ENCODE measurements around the gene TNC.

DNA sequence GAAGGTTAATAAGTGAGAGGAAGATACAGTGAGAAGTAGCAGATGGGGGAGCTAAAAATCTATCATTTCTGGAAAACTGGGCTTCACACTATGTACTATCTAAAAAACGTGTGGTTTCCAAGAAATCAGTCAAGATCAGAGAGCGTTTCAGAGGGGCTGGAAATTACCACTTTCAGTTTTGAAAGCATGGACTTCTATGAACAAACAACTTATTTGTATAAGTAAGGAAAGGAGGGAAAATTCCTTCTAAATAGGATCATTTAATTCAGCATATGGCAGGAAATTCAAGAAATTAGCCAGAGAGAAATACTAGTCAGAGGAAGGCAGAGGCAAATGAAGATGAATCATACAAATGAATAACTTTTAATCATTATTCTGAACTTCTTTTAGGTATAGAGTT lies 11.3 kb downstream of the TNC start:
- TF ChIP-seq HDGF (IDR thresholded peaks at IDR 0.05; ENCODE audit: borderline replicate concordance) (no peak), BHLHE40 (IDR thresholded peaks at IDR 0.05; ENCODE audit: borderline replicate concordance) (no peak), ZNF384 (IDR thresholded peaks at IDR 0.05) (no peak), FOXM1 (IDR thresholded peaks at IDR 0.05; ENCODE audit: borderline replicate concordance) (no peak), FOXA1 (IDR thresholded peaks at IDR 0.05) (no peak), ELF4 (IDR thresholded peaks at IDR 0.05) (no peak), SP1 (IDR thresholded peaks at IDR 0.05) (no peak), FOXK2 (IDR thresholded peaks at IDR 0.05) (no peak), SUZ12 (IDR thresholded peaks at IDR 0.05) (no peak), TARDBP (IDR thresholded peaks at IDR 0.05) (no peak), PKNOX1 (IDR thresholded peaks at IDR 0.05) (no peak)

Measured in HEK293T (cell line).